Measurements from ENCODE around the gene C10orf62. TPM values are rescaled to one million over a fixed set of nuclear protein-coding genes. Genes with fewer than 3 reads are reported as not detected.
A peak's percentile ranks its signal among the peaks of the same experiment; 100 is the strongest.

Gene C10orf62
- polyA plus RNA-seq = 0.06 to 0.08 TPM in 2 of 3 replicates, not detected in the other
- polyA plus RNA-seq (2011; ENCODE audit: low read depth) = not detected
- not detected in 2 replicates for polyA plus RNA-seq (2011; cell fraction: cytosol; rRNA removed)
- 0.09 and 0.12 TPM in 2 replicates for polyA plus RNA-seq (2011; cell fraction: nucleus; rRNA removed)
- polyA plus RNA-seq (2012; ENCODE audit: low replicate concordance) = not detected in 2 replicates
- polyA minus RNA-seq = not detected in 3 replicates
- not detected for polyA minus RNA-seq (2011; cell fraction: cytosol; rRNA and poly(A)+ RNA removed)
- not detected in 2 replicates for polyA minus RNA-seq (2011; cell fraction: nucleus; rRNA and poly(A)+ RNA removed)

GRCh38 chr10:97589479-97589878 is at the start of gene C10orf62:
Gene C10orf62 (plus strand): TSS chr10:97589721. CDS start chr10:97589898, 177 bp downstream.
- no peak for TF ChIP-seq EZH2 (IDR thresholded peaks at IDR 0.05; ENCODE audit: low read length)
- TF ChIP-seq CTCF (optimal IDR thresholded peaks at IDR 0.05 in 1 of 3, IDR thresholded peaks at IDR 0.05 in 1 of 3, conservative IDR thresholded peaks at IDR 0.05 in 1 of 3; ENCODE audit: extremely low read depth in 1 of 3, insufficient read depth in 2 of 3, low read length in 3 of 3) = no peak
- no peaks in the 10 kb centered on the region for H3K9me3 ChIP-seq (ENCODE audit: control insufficient read depth, low read depth, low read length)
- H3K27me3 ChIP-seq (ENCODE audit: control insufficient read depth, extremely low read depth, insufficient read depth, low read length) = no peaks in the 10 kb centered on the region
- H3K4me3 ChIP-seq (ENCODE audit: control insufficient read depth in 2 of 3, extremely low read depth in 1 of 3, insufficient read depth in 2 of 3, low read depth in 1 of 3, low read length in 3 of 3) = no peak within 1 kb of the TSS
- no peak within 1 kb of the TSS for H3K27ac ChIP-seq (ENCODE audit: control insufficient read depth, insufficient read depth, low read length)
- no peaks in the 10 kb centered on the region for H3K9me1 ChIP-seq (ENCODE audit: control insufficient read depth, extremely low read depth, insufficient read depth, low read length)
- no peaks in the 10 kb centered on the region for H4K20me1 ChIP-seq (ENCODE audit: control insufficient read depth, extremely low read depth, insufficient read depth, low read length)
- H2AFZ ChIP-seq (ENCODE audit: control insufficient read depth, low read length) = no peak within 1 kb of the TSS
- no peaks in the 10 kb centered on the region for H3K36me3 ChIP-seq (ENCODE audit: control insufficient read depth in 2 of 2, extremely low read depth in 1 of 2, insufficient read depth in 2 of 2, low read length in 2 of 2)
- dilution Hi-C loops (cut with MboI; ENCODE audit: extremely low pct_ligation_motif_present, low sequenced_read_pairs) = no loop called here
- H3K4me1 ChIP-seq (ENCODE audit: control insufficient read depth, extremely low read depth, insufficient read depth, low read length) = peaks cover 6% of the 10 kb centered on the region
- H3K79me2 ChIP-seq (ENCODE audit: control insufficient read depth, insufficient read depth, low read length) = no peaks in the 10 kb centered on the region
- FAIRE-seq = no peak
- no peak within 1 kb of the TSS for H3K9ac ChIP-seq (ENCODE audit: control insufficient read depth, extremely low read depth, insufficient read depth, low read length)
- DNase-seq (ENCODE audit: low read depth, low spot score) = no peak
- H3K4me2 ChIP-seq (ENCODE audit: control insufficient read depth, extremely low read depth, insufficient read depth, low read depth, low read length) = no peak within 1 kb of the TSS

GRCh38 chr10:97540669-97541500 is 48.6 kb upstream of the C10orf62 start:
- DNase-seq (ENCODE audit: low read depth, low spot score) = no peak
- Histone ChIP-seq H3K9ac (ENCODE audit: control insufficient read depth, extremely low read depth, insufficient read depth, low read length) (no peak overlapping the region), H3K4me3 (ENCODE audit: control insufficient read depth in 2 of 3, extremely low read depth in 1 of 3, insufficient read depth in 2 of 3, low read depth in 1 of 3, low read length in 3 of 3) (no peak overlapping the region), H3K9me1 (ENCODE audit: control insufficient read depth, extremely low read depth, insufficient read depth, low read length) (no peaks in the 10 kb centered on the region), H2AFZ (ENCODE audit: control insufficient read depth, low read length) (no peak overlapping the region), H3K36me3 (ENCODE audit: control insufficient read depth in 2 of 2, extremely low read depth in 1 of 2, insufficient read depth in 2 of 2, low read length in 2 of 2) (no peaks in the 10 kb centered on the region), H4K20me1 (ENCODE audit: control insufficient read depth, extremely low read depth, insufficient read depth, low read length) (no peaks in the 10 kb centered on the region), H3K9me3 (ENCODE audit: control insufficient read depth, low read depth, low read length) (no peaks in the 10 kb centered on the region), H3K27ac (ENCODE audit: control insufficient read depth, insufficient read depth, low read length) (no peak overlapping the region), H3K4me2 (ENCODE audit: control insufficient read depth, extremely low read depth, insufficient read depth, low read depth, low read length) (no peak overlapping the region), H3K27me3 (ENCODE audit: control insufficient read depth, extremely low read depth, insufficient read depth, low read length) (no peaks in the 10 kb centered on the region), H3K4me1 (ENCODE audit: control insufficient read depth, extremely low read depth, insufficient read depth, low read length) (peaks cover 48% of the 10 kb centered on the region), H3K79me2 (ENCODE audit: control insufficient read depth, insufficient read depth, low read length) (peaks cover 14% of the 10 kb centered on the region)
- TF ChIP-seq CTCF (optimal IDR thresholded peaks at IDR 0.05 in 1 of 3, IDR thresholded peaks at IDR 0.05 in 1 of 3, conservative IDR thresholded peaks at IDR 0.05 in 1 of 3; ENCODE audit: extremely low read depth in 1 of 3, insufficient read depth in 2 of 3, low read length in 3 of 3) (peak in 1 of 3 experiments; percentile 21), EZH2 (IDR thresholded peaks at IDR 0.05; ENCODE audit: low read length) (no peak)
- dilution Hi-C loops (cut with MboI; ENCODE audit: extremely low pct_ligation_motif_present, low sequenced_read_pairs) = no loop called here
- FAIRE-seq = no peak

Measured in keratinocyte (primary cell).